Subcutaneous abdominal adipose tissue (tissue), 5 donors: ENCODE measurements around the gene F2RL3.
"Not testable (repeated sequence)": the region's sequence is repeated elsewhere in the genome, so short reads cannot be mapped to it uniquely, and the experiment has no call there.

Experiments used
- H3K27ac ChIP-seq: one replicate; pipeline ENCODE4 v1.7.0; 2013; ENCODE audit warnings: low read depth, mild to moderate bottlenecking, inconsistent platforms, low read length, moderate library complexity
- H3K27me3 ChIP-seq, 5 donors: one replicate each; pipeline ENCODE4 v1.7.0; 2013; ENCODE audit warnings: low read length in 5 of 5, inconsistent platforms in 1 of 5; ENCODE audit not compliant: control insufficient read depth in 5 of 5, insufficient read depth in 4 of 5
- H3K36me3 ChIP-seq, 5 donors: one replicate each; pipeline ENCODE4 v1.7.0; 2013; ENCODE audit warnings: low read length in 5 of 5; ENCODE audit not compliant: control insufficient read depth in 5 of 5, insufficient read depth in 5 of 5
- H3K4me1 ChIP-seq, 5 donors: one replicate each; pipeline ENCODE4 v1.7.0; 2013; ENCODE audit warnings: low read length in 5 of 5, mild to moderate bottlenecking in 3 of 5, moderate library complexity in 1 of 5; ENCODE audit not compliant: control insufficient read depth in 5 of 5, insufficient read depth in 5 of 5
- H3K4me3 ChIP-seq, 5 donors: one replicate each; pipeline ENCODE4 v1.7.0; 2013; ENCODE audit warnings: low read length in 5 of 5, low read depth in 1 of 5
- H3K9ac ChIP-seq, 5 donors: one replicate each; pipeline ENCODE4 v1.7.0; 2013; ENCODE audit warnings: low read length in 5 of 5, mild to moderate bottlenecking in 4 of 5, moderate library complexity in 3 of 5
- H3K9me3 ChIP-seq, 5 donors: one replicate each; pipeline ENCODE4 v1.7.0; 2013; ENCODE audit warnings: low read length in 5 of 5; ENCODE audit not compliant: control insufficient read depth in 5 of 5
- donor health status: healthy.
- donor health status: healthy.
- donor health status: healthy.
- donor health status: healthy.
- donor health status: healthy.

The F2RL3 gene

GRCh38 chr19:16931306-16931705 is 42.5 kb downstream of the F2RL3 start:
- Histone ChIP-seq H3K4me1 (no peaks in the 10 kb centered on the region), H3K9ac (no peak overlapping the region), H3K36me3 (no peaks in the 10 kb centered on the region), H3K4me3 (no peak overlapping the region), H3K27me3 (peaks cover 0 to 2% (median 0%) of the 10 kb centered on the region in 5 donors), H3K9me3 (peaks cover 0 to 22% (median 12%) of the 10 kb centered on the region in 5 donors), H3K27ac (no peak overlapping the region)

- Histone ChIP-seq H3K9ac (no peak overlapping the region), H3K36me3 (no peaks in the 10 kb centered on the region), H3K27me3 (no peaks in the 10 kb centered on the region), H3K9me3 (peaks cover 0 to 22% (median 12%) of the 10 kb centered on the region in 5 donors), H3K27ac (no peak overlapping the region), H3K4me1 (no peaks in the 10 kb centered on the region), H3K4me3 (no peak overlapping the region)
These were observed 45.7 kb downstream of the F2RL3 start for GRCh38 chr19:16934489-16934888.

- no peaks in the 10 kb centered on the region for H3K4me1 ChIP-seq
- H3K27ac ChIP-seq, result no peak overlapping the region
- H3K4me3 ChIP-seq, result no peak overlapping the region
- H3K27me3 ChIP-seq, result no peaks in the 10 kb centered on the region
- H3K9ac ChIP-seq, result no peak overlapping the region
- no peaks in the 10 kb centered on the region for H3K36me3 ChIP-seq
- peaks cover 0 to 22% (median 12%) of the 10 kb centered on the region in 5 donors for H3K9me3 ChIP-seq
These were observed 48.1 kb downstream of the F2RL3 start for GRCh38 chr19:16936901-16937300.

GRCh38 chr19:16937796-16938195 is 49.0 kb downstream of the F2RL3 start:
- not testable (repeated sequence) for H3K4me3 ChIP-seq, H3K27ac ChIP-seq, H3K4me1 ChIP-seq, H3K9ac ChIP-seq, H3K27me3 ChIP-seq, H3K36me3 ChIP-seq
- peaks cover 0 to 22% (median 12%) of the 10 kb centered on the region in 5 donors for H3K9me3 ChIP-seq

- no peak overlapping the region for H3K9ac ChIP-seq
- H3K4me3 ChIP-seq, result no peak overlapping the region
- H3K27ac ChIP-seq, result no peak overlapping the region
- H3K4me1 ChIP-seq, result no peaks in the 10 kb centered on the region
- no peaks in the 10 kb centered on the region for H3K36me3 ChIP-seq
- no peaks in the 10 kb centered on the region for H3K27me3 ChIP-seq
- H3K9me3 ChIP-seq, result peaks cover 0 to 22% (median 12%) of the 10 kb centered on the region in 5 donors
These were observed 49.4 kb downstream of the F2RL3 start for GRCh38 chr19:16938211-16938610.

- not testable (repeated sequence) for H3K4me1 ChIP-seq, H3K9ac ChIP-seq, H3K4me3 ChIP-seq, H3K27me3 ChIP-seq, H3K36me3 ChIP-seq, H3K9me3 ChIP-seq, H3K27ac ChIP-seq
These were observed 51.3 kb downstream of the F2RL3 start for GRCh38 chr19:16940063-16940462.

GRCh38 chr19:16940626-16941025 is 51.8 kb downstream of the F2RL3 start:
- H3K4me3 ChIP-seq, result no peak overlapping the region
- no peaks in the 10 kb centered on the region for H3K36me3 ChIP-seq

More at GRCh38 chr19:16940626-16941025, 51.8 kb downstream of the F2RL3 start:
- H3K9ac ChIP-seq, result no peak overlapping the region
- H3K27me3 ChIP-seq, result no peaks in the 10 kb centered on the region
- no peaks in the 10 kb centered on the region for H3K4me1 ChIP-seq
- H3K27ac ChIP-seq, result no peak overlapping the region
- peaks cover 0 to under 1% (median 0%) of the 10 kb centered on the region in 5 donors for H3K9me3 ChIP-seq
